Measurements from ENCODE around the gene AHCYL1. TPM values are rescaled to one million over a fixed set of nuclear protein-coding genes. Genes with fewer than 3 reads are reported as not detected.

Gene AHCYL1
- polyA plus RNA-seq, 1 experiment = 95.5 TPM

GRCh38 chr1:109993885-109994284 is 9.3 kb downstream of the AHCYL1 start:
- H3K27me3 ChIP-seq (ENCODE audit: control insufficient read depth, insufficient read depth, low read length) = no peaks in the 10 kb centered on the region
- ChIA-PET CTCF (interaction anchor here (0.6 to 2.1 kb wide), 3 partner anchors 9 to 220 kb away, joined by 3 to 13 read pairs (median 6); partner anchors contain the start of gene AHCYL1), POLR2A (no interaction called here)
- no peak for DNase-seq (ENCODE audit: low read depth)
- H3K36me3 ChIP-seq (ENCODE audit: control insufficient read depth, insufficient read depth, low read length) = no peaks in the 10 kb centered on the region
- no peak overlapping the region for H3K4me3 ChIP-seq (ENCODE audit: low read depth, low read length)
- TF ChIP-seq CTCF (IDR thresholded peaks at IDR 0.05; ENCODE audit: insufficient read depth, low read depth, low read length) = no peak

- no peaks in the 10 kb centered on the region for H3K27me3 ChIP-seq (ENCODE audit: control insufficient read depth, insufficient read depth, low read length)
- no peak for DNase-seq (ENCODE audit: low read depth)
- ChIA-PET POLR2A (no interaction called here), CTCF (interaction anchor here (0.6 to 1.3 kb wide), 2 partner anchors 219 to 221 kb away, joined by 3 to 6 read pairs; no protein-coding TSS in a partner anchor)
- TF ChIP-seq CTCF (IDR thresholded peaks at IDR 0.05; ENCODE audit: insufficient read depth, low read depth, low read length) = no peak
- H3K36me3 ChIP-seq (ENCODE audit: control insufficient read depth, insufficient read depth, low read length) = no peaks in the 10 kb centered on the region
- H3K4me3 ChIP-seq (ENCODE audit: low read depth, low read length) = no peak overlapping the region
Measured at GRCh38 chr1:109994654-109995053, 10.1 kb downstream of the AHCYL1 start.

- ChIA-PET CTCF (interaction anchor here (0.6 to 2.0 kb wide), 3 partner anchors 10 to 572 kb away, joined by 3 to 12 read pairs (median 4); partner anchors contain the start of gene AHCYL1), POLR2A (no interaction called here)
- no peak for TF ChIP-seq CTCF (IDR thresholded peaks at IDR 0.05; ENCODE audit: insufficient read depth, low read depth, low read length)
- H3K36me3 ChIP-seq (ENCODE audit: control insufficient read depth, insufficient read depth, low read length) = no peaks in the 10 kb centered on the region
- no peak overlapping the region for H3K4me3 ChIP-seq (ENCODE audit: low read depth, low read length)
- no peak for DNase-seq (ENCODE audit: low read depth)
- H3K27me3 ChIP-seq (ENCODE audit: control insufficient read depth, insufficient read depth, low read length) = no peaks in the 10 kb centered on the region
Measured at GRCh38 chr1:109995536-109995935, 11.0 kb downstream of the AHCYL1 start.

- H3K36me3 ChIP-seq (ENCODE audit: control insufficient read depth, insufficient read depth, low read length) = no peaks in the 10 kb centered on the region
- H3K4me3 ChIP-seq (ENCODE audit: low read depth, low read length) = no peak overlapping the region
- no peak for TF ChIP-seq CTCF (IDR thresholded peaks at IDR 0.05; ENCODE audit: insufficient read depth, low read depth, low read length)
- H3K27me3 ChIP-seq (ENCODE audit: control insufficient read depth, insufficient read depth, low read length) = no peaks in the 10 kb centered on the region
- no peak for DNase-seq (ENCODE audit: low read depth)
- ChIA-PET POLR2A (no interaction called here), CTCF (interaction anchor here (1.5 to 2.0 kb wide), 3 partner anchors 11 to 219 kb away, joined by 4 to 14 read pairs (median 12); partner anchors contain the start of gene AHCYL1)
Measured at GRCh38 chr1:109996476-109996875, 11.9 kb downstream of the AHCYL1 start.

GRCh38 chr1:109997204-109997866 is 12.8 kb downstream of the AHCYL1 start:
- Histone ChIP-seq H3K4me3 (ENCODE audit: low read depth, low read length) (no peak overlapping the region), H3K27me3 (ENCODE audit: control insufficient read depth, insufficient read depth, low read length) (no peaks in the 10 kb centered on the region), H3K36me3 (ENCODE audit: control insufficient read depth, insufficient read depth, low read length) (no peaks in the 10 kb centered on the region)
- TF ChIP-seq CTCF (IDR thresholded peaks at IDR 0.05; ENCODE audit: insufficient read depth, low read depth, low read length) = no peak
- CTCF ChIA-PET = interaction anchor here (0.9 to 2.2 kb wide), 6 partner anchors 12 to 451 kb away, joined by 3 to 14 read pairs (median 6); partner anchors contain the start of gene AHCYL1
- POLR2A ChIA-PET = no interaction called here
- DNase-seq (ENCODE audit: low read depth) = no peak

All from BJ (cell line).